Measurements from ENCODE around the gene TCTN2. TPM values are rescaled to one million over a fixed set of nuclear protein-coding genes. Genes with fewer than 3 reads are reported as not detected.

Gene TCTN2
- total and polyA plus RNA-seq, 2 donors (not counting 1 experiment from before 2014, with no cell fraction given), result 8.5 to 22.8 TPM

DNA sequence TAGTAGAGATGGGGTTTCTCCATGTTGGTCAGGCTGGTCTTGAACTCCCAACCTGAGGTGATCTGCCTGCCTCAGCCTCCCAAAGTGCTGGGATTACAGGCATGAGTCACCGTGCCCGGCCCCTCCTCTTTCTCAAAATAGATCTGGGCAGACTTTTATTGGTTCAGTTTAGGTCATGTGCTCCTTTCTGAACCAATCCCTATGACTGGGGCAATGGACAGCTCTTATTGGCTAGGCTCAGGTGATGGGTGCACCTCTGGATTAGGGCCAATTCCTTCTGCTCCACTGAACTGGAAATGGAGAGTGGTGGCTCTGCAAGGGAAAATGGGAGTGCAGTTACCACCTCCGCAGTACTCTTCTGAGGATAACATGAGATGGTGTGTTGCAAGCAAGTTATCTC, 35.0 kb downstream of the TCTN2 start:
- no peaks in the 10 kb centered on the region for H3K4me1 ChIP-seq (ENCODE audit: control insufficient read depth in 2 of 2, insufficient read depth in 2 of 2, low read length in 2 of 2)
- H3K4me3 ChIP-seq (ENCODE audit: control extremely low read depth in 1 of 5, extremely low read depth in 1 of 5, insufficient read depth in 1 of 5, low read depth in 2 of 5, low read length in 4 of 5), result no peak overlapping the region
- H3K4me1 Mint-ChIP-seq, result peaks cover 2% of the 10 kb centered on the region
- no peak for TF ChIP-seq EZH2 (IDR thresholded peaks at IDR 0.05; ENCODE audit: borderline replicate concordance, insufficient read depth, low read depth, low read length, poor library complexity, severe bottlenecking)
- TF ChIP-seq, protein P1, sequence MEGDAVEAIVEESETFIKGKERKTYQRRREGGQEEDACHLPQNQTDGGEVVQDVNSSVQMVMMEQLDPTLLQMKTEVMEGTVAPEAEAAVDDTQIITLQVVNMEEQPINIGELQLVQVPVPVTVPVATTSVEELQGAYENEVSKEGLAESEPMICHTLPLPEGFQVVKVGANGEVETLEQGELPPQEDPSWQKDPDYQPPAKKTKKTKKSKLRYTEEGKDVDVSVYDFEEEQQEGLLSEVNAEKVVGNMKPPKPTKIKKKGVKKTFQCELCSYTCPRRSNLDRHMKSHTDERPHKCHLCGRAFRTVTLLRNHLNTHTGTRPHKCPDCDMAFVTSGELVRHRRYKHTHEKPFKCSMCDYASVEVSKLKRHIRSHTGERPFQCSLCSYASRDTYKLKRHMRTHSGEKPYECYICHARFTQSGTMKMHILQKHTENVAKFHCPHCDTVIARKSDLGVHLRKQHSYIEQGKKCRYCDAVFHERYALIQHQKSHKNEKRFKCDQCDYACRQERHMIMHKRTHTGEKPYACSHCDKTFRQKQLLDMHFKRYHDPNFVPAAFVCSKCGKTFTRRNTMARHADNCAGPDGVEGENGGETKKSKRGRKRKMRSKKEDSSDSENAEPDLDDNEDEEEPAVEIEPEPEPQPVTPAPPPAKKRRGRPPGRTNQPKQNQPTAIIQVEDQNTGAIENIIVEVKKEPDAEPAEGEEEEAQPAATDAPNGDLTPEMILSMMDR (IDR thresholded peaks at IDR 0.05), result no peak
- H3K27me3 Mint-ChIP-seq, result no peaks in the 10 kb centered on the region
- no peak overlapping the region for H3K27ac ChIP-seq (ENCODE audit: low read length in 2 of 2)
- H2AFZ ChIP-seq (ENCODE audit: insufficient read depth, low read depth, low read length, poor library complexity, severe bottlenecking), result no peak overlapping the region
- H3K9me3 Mint-ChIP-seq (ENCODE audit: insufficient read depth), result no peaks in the 10 kb centered on the region
- H3K27ac Mint-ChIP-seq, result no peak overlapping the region
- H3K9me3 ChIP-seq (ENCODE audit: control extremely low read depth in 1 of 3, control insufficient read depth in 2 of 3, insufficient read depth in 1 of 3, low read length in 2 of 3), result no peaks in the 10 kb centered on the region
- no peak overlapping the region for H3K4me3 Mint-ChIP-seq
- intact Hi-C loops (cut with micrococcal nuclease), result no loop called here
- H4K20me1 ChIP-seq (ENCODE audit: control insufficient read depth, insufficient read depth, low read length, poor library complexity, severe bottlenecking), result no peaks in the 10 kb centered on the region
- H3K27me3 ChIP-seq (replicated peaks in 1 of 4; ENCODE audit: control extremely low read depth in 1 of 4, control insufficient read depth in 3 of 4, insufficient read depth in 4 of 4, low read length in 3 of 4), result no peaks in the 10 kb centered on the region
- ChIA-PET CTCF (no interaction called here), POLR2A (no interaction called here)
- DNase-seq (no peak), ATAC-seq (ENCODE audit: low read depth) (no peak)
- no peaks in the 10 kb centered on the region for H3K36me3 ChIP-seq (replicated peaks in 1 of 2; ENCODE audit: control extremely low read depth in 1 of 2, control insufficient read depth in 1 of 2, extremely low read depth in 1 of 2, insufficient read depth in 2 of 2, low read length in 1 of 2)
- 91% methylated on average over 3 of the region's 3 CpGs for WGBS (ENCODE audit: insufficient coverage)
- H3K4me2 ChIP-seq (replicated peaks; ENCODE audit: low read depth, low read length, poor library complexity, severe bottlenecking), result no peak overlapping the region
- H3K9ac ChIP-seq (ENCODE audit: low read length), result no peak overlapping the region
- no peaks in the 10 kb centered on the region for H3K79me2 ChIP-seq (ENCODE audit: control insufficient read depth, insufficient read depth, low read length)

DNA sequence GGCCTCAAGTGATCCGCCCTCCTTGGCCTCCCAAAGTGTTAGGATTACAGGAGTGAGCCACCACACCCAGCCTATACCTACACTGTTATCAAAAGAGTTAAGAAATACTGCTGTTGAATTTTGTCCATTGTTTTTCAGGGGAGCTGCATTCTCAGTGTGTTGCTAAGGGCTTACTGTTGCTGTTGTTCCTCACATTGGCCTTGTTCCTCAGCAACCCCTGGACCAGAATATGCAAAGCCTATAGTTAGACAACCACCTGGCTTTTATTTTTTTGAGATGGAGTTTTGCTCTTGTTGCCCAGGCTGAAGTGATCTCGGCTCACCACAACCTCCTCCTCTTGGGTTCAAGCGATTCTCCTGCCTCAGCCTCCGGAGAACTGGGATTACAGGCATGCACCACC, 36.6 kb downstream of the TCTN2 start:
- Histone ChIP-seq H3K4me3 (ENCODE audit: control extremely low read depth in 1 of 5, extremely low read depth in 1 of 5, insufficient read depth in 1 of 5, low read depth in 2 of 5, low read length in 4 of 5) (no peak overlapping the region), H3K27ac (ENCODE audit: low read length in 2 of 2) (no peak overlapping the region), H4K20me1 (ENCODE audit: control insufficient read depth, insufficient read depth, low read length, poor library complexity, severe bottlenecking) (no peaks in the 10 kb centered on the region), H3K4me2 (replicated peaks; ENCODE audit: low read depth, low read length, poor library complexity, severe bottlenecking) (no peak overlapping the region), H3K36me3 (replicated peaks in 1 of 2; ENCODE audit: control extremely low read depth in 1 of 2, control insufficient read depth in 1 of 2, extremely low read depth in 1 of 2, insufficient read depth in 2 of 2, low read length in 1 of 2) (no peaks in the 10 kb centered on the region), H2AFZ (ENCODE audit: insufficient read depth, low read depth, low read length, poor library complexity, severe bottlenecking) (no peak overlapping the region), H3K79me2 (ENCODE audit: control insufficient read depth, insufficient read depth, low read length) (peaks cover 8% of the 10 kb centered on the region), H3K9ac (ENCODE audit: low read length) (no peak overlapping the region), H3K4me1 (ENCODE audit: control insufficient read depth in 2 of 2, insufficient read depth in 2 of 2, low read length in 2 of 2) (peaks cover 5 to 6% of the 10 kb centered on the region in 2 donors), H3K27me3 (replicated peaks in 1 of 4; ENCODE audit: control extremely low read depth in 1 of 4, control insufficient read depth in 3 of 4, insufficient read depth in 4 of 4, low read length in 3 of 4) (no peaks in the 10 kb centered on the region), H3K9me3 (ENCODE audit: control extremely low read depth in 1 of 3, control insufficient read depth in 2 of 3, insufficient read depth in 1 of 3, low read length in 2 of 3) (no peaks in the 10 kb centered on the region)
- DNase-seq, result no peak
- Mint-ChIP-seq H3K27me3 (no peaks in the 10 kb centered on the region), H3K4me1 (peaks cover 4% of the 10 kb centered on the region), H3K9me3 (ENCODE audit: insufficient read depth) (no peaks in the 10 kb centered on the region), H3K27ac (no peak overlapping the region), H3K4me3 (no peak overlapping the region)
- intact Hi-C loops (cut with micrococcal nuclease), result no loop called here
- ChIA-PET CTCF (no interaction called here), POLR2A (no interaction called here)
- no peak for ATAC-seq (ENCODE audit: low read depth)
- TF ChIP-seq EZH2 (IDR thresholded peaks at IDR 0.05; ENCODE audit: borderline replicate concordance, insufficient read depth, low read depth, low read length, poor library complexity, severe bottlenecking), result no peak
- TF ChIP-seq, protein P1 (IDR thresholded peaks at IDR 0.05), result no peak
- WGBS (ENCODE audit: insufficient coverage), result no CpG with 5 or more reads among the region's 4 CpGs
